Effector CD4-positive, alpha-beta T cell (primary cell): ENCODE data around the gene CD300LF.

Experiments used
- DNase-seq: peaks from one replicate; pipeline ENCODE4 v3.0.0-alpha.2; 2020

Gene CD300LF

DNA sequence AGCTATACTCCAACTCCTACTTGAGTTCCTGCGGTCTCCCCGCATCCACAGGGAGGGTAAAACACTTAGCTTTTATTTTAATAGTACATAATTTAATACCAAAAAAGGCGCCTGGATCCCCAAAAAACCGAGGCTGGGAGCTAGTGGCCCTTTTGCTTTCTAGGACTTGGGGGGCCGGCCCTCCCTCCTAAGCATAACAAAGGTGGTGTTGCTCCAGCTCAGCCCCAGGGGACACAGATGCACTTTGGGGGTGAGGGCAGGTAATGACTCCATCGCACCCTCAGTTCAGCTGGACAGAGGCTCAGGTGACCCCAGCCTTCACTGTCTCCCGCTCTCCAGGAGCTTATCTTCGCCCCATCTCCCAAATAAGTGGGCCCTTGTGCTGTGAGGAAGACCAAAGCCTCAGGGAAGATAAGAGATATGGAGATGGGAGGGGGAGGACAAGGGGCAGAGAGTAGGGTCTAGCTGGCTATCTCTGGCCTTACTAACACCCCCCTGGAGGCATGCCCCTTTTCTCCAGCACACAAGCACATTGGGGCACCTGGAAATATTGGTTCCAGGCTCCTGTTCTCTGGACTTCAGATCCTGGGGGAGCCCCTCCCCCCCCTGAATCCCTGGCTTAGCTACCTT, 32.9 kb upstream of the CD300LF start:
- DNase-seq = no peak

DNA sequence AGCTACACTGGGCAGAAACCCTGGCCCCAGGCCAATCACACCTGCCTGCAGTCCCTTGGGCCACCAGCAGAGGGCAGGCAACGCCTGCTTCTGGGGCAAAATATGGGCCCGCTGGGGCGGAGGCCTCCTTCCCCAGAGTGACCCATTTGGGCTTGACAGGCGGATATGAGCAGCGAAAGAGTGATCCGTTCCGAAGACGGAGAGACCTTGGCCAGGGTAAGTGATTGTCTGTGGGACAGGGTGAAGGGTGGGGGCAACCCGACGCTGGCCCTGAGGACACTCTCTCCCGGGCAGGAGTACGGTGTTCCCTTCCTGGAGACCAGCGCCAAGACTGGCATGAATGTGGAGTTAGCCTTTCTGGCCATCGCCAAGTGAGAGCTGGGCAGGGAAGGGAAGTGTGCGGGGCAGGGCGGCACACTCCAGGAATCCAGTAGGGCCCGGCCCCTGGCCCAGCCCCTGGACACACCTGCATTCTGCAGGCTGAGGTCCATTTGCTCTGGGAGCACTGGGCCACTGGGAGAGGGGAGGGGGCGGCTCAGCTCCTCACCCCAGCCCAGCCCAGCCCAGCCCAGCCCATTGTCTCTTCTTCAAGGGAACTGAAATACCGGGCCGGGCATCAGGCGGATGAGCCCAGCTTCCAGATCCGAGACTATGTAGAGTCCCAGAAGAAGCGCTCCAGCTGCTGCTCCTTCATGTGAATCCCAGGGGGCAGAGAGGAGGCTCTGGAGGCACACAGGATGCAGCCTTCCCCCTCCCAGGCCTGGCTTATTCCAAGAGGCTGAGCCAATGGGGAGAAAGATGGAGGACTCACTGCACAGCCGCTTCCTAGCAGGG, 32.2 kb upstream of the CD300LF start:
- peak; percentile 78 for DNase-seq

- no peak for DNase-seq
Observed at GRCh38 chr17:74744349-74744713, 31.6 kb upstream of the CD300LF start.

GRCh38 chr17:74743755-74744154, 31.0 kb upstream of the CD300LF start:
- DNase-seq = no peak

DNA sequence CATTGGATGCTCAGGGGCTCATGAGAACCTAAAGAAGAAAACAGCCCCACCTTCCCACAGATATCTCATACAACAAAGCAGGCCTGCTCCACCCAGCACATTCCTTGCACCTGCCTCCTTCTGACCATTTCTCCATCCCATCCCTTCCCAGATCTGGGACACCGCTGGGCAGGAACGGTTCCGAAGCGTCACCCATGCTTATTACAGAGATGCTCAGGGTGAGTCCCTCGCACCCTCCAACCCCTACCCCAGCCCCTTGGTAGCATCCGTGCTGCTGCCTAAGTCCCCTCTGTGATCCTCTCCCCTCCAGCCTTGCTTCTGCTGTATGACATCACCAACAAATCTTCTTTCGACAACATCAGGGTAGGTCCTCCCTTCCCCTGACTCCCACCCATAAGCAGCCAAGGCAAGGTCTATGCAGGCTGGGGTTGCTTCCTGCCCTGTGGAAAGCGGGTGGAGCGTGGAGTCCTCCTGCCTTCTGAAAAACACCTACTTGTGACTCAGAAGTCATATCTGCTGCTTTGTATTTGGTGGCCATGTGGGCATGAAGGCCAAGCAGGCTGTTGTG, 30.3 kb upstream of the CD300LF start:
- DNase-seq = no peak

GRCh38 chr17:74742153-74742515, 29.4 kb upstream of the CD300LF start:
- no peak for DNase-seq

- no peak for DNase-seq
Observed at GRCh38 chr17:74740641-74741387, 28.1 kb upstream of the CD300LF start.

- no peak for DNase-seq
Observed at GRCh38 chr17:74740173-74740572, 27.4 kb upstream of the CD300LF start.

DNA sequence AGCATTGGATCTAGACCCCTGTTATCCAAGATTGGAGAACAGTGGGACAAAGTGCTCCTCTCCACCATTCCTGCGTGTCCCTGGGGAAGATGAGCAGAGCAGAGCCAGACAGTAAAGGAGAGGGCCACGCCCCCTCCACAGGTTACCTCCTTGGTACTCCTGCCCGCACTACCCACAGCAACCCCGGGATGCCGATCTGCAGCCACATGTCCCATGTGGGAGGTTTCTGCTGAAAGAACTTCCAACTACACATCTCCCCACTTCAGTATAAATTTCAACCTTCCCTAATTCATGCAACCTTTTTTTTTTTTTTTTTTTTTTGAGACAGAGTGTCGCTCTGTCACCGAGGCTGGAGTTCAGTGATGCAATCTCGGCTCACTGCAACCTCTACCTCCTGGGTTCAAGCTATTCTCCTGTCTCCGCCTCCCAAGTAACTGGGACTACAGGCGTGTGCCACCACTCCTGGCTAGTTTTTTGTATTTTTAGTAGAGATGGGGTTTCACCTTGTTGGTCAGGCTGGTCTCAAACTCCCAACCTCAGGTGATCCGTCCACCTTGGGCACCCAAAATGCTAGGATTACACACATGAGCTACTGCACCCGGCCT, 26.6 kb upstream of the CD300LF start:
- DNase-seq = no peak

DNA sequence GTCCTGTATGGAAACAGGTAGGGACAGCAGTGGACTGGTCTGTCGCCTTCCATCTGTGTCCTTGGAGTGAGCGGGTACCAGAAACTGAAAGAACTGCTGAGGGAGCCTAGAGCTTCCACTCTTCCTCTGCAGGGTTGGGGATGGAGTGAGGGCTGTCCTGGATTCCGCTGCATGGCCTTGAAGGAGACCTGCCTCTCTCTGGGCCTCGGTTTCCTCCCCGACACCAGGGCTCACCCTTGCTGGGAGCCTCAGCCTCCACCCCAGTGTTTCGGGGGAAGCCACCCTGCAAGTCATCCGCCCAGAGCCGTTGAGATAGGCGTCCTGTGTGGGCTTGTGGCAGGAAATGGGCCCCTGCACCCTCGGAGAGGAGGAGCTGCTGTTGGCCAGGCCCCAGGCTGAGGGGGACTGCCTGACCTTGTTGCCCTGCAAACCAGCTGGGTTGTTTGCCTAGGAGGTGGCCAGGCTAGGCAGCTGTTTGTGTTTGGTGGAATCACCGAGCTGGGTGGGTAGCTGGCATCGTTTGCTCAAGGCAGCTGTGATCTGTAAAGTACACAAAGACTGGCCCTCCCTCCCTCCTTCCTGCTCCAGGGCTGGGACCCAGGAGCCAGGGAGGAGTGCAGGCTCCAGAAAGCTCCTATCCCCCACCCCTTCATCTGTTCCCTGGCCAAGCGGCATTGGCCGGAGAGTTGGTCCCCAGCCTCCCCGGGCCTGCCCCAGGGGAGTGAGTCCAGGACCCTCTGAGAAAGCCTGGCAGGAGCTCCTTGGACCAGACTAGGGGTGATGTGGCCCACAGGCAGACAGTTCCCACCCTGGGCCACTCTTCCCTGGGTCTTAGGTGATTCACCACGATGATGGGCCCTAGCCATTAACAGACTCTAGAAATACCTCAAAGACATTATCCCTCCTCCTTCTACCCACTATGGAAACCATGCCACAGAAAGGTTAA, 25.6 kb upstream of the CD300LF start:
- DNase-seq = peak; percentile 59

DNA sequence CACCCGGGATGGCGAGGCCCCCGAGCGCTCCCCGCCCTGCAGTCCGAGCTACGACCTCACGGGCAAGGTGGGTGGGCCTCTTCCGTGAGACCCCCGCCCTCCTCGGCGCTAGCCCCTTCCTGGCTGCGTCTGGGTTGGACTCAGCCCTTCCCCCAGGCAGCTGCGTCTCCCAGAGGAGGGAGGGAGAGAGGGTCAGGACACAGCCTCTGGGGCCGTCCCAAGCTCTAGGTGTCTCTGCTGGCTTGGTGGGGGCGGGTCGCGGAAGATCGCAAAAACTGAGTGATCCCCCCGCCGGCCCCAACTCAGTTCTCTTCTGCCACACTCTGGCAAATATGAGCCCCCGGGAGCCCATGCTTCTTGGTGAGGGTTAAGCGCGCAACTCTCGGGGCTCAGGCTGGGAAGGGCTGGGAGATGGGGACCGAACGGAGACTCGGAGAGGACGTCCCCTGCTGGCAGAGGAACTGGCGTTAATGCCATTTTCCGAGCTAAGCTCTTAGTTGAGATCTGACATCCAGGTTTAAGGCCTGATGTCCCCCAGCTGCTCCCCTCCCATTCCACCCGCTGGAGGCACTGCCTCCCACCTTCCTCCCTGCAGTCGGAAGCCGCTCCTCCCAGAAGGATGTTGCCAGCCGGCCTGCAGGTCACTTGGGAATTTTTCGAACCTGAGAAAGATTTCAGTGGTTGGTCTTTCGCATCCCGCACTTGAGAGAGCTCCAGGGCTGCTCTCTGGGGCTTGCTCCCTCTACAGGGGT, 24.8 kb upstream of the CD300LF start:
- DNase-seq = peak; percentile 51

- DNase-seq = peak; percentile 45
Observed at GRCh38 chr17:74736513-74737298, 24.0 kb upstream of the CD300LF start, which contains the start of gene RAB37. Gene RAB37, plus strand, starts transcription at chr17:74737256. Its CDS starts 17 bp downstream, at chr17:74737273.

DNA sequence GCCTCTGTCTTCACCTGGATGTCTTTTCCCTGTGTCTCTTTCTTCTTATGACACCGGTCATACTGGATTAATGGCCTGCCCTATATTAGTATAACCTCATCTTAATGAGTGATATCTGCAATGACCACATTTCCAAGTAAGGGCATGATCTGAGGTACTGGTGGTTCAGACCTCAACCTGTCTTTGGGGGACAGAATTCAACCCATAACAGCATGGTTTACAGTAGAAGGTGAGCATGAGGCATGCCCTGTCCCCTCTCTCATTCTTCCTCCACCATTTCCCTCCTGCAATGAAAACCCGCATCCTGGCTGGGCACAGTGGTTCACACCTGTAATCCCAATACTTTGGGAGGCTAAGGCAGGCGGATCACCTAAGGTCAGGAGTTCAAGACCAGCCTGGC, 21.5 kb upstream of the CD300LF start:
- no peak for DNase-seq

- DNase-seq = no peak
Observed at GRCh38 chr17:74733365-74734122, 20.8 kb upstream of the CD300LF start.

- DNase-seq = no peak
Observed at GRCh38 chr17:74732042-74732867, 19.5 kb upstream of the CD300LF start.

DNA sequence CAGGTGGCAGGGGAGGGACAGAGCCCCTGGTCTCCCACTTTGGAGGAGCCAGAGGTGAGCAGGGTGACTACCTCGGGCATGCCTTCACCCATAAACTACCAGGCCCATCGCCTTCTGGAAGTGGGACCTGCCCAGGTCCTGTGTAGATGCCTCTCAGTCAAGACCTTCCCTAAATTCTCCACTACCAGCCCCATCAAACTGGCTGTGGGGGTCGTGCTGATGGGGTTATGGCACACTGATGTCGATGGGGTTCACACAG, 18.6 kb upstream of the CD300LF start:
- DNase-seq = no peak

DNA sequence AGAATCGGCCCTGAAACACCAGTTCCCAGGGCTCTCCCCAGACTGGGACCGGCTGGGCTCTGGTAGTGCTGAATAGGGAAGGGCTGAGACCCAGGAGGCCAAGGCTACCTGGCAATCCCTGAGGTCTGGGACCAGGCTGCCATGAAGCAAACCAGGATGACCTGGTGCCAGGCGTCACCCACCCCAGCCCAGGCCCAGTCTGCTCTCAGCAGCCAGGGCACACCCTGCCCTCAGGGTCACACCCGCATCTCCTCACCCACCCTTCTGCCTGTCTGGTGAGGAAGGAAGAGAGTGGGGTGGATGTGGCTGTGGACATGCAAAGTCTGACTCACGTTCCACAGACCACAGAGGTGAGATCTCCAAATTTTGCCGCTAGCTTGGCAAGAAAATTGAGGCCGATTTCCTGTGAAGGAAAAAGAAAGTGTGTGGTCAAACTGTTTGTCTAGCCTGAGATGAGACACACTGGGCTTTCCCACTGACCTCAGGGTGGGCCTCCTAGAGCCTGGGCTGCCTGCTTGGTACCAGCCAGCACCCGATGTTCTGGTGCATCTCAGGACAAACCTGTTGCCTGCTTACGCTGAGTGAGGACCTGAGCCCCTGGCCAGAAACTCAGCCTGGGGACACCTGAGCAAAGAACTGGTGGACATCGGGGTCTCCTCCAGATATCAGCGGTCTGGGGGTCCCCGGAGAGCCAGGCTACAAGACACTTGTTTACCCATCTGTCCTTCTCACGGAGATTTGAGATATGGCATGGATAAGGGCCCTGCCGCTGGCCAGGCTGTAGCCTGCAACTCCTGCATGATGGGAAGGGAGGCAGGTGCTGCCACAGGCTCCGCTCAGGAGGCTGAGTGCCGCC, 18.0 kb upstream of the CD300LF start:
- no peak for DNase-seq

DNA sequence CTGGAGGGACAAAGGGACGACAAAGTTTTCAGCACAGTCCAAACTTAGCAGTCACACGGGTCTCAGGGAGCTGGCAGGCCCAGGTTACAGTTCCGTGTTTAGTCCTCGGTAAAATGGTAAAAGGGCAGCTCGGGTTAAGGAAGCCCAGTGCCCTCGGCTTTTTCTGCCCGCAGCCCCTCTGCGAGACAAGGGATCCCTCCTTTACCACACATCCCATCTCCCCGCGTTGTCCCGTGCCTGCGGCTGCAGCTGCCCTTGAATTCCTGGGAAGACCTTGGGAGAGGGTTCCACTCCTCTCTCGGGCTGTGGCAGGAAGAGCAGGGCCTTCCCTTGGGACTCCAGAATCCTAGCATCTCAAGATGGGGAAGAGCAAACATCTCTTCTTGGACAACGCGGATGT, 17.1 kb upstream of the CD300LF start:
- DNase-seq = no peak
